HepG2 (cell line): ENCODE measurements around the gene CAMK1. TPM values are rescaled to one million over a fixed set of nuclear protein-coding genes. Genes with fewer than 3 reads are reported as not detected.

Experiments
- ATAC-seq: fragments of 200-7000 bp; cut with Tn5 transposase; 3 replicates; pipeline ENCODE4 v1.9.1; 2020; ENCODE audit warnings: mild to moderate bottlenecking, moderate library complexity
- BruUV-seq: library from RNA; stranded (reverse); fragments of 400-500 nt; replicated peaks from 2 replicates; lab custom pipeline; 2021; lab: Mats Ljungman, UMichigan
- CTCF ChIA-PET: fragments of 300-600 bp; formaldehyde crosslinking; extraction: SDS; loops from one replicate; lab custom pipeline; 2021; ENCODE audit warnings: low total read pairs, inconsistent platforms, low intra/inter-chr PET ratio; lab: Yijun Ruan, JAX
- POLR2A ChIA-PET: fragments of 350-600 bp; sonication (Branson Sonifier 250); formaldehyde crosslinking; loops from one replicate; lab custom pipeline; 2020; ENCODE audit warnings: antibody characterized with exemption, inconsistent platforms; lab: Yijun Ruan, JAX
- DNase-seq: peaks from one replicate; pipeline ENCODE4 v3.0.0-alpha.2; 2015; ENCODE audit warnings: low spot score
- FAIRE-seq: peaks from 3 replicates; lab custom pipeline; 2011; peaks lifted over from hg19 to GRCh38; lab: Jason Lieb, UNC
- H2AFZ ChIP-seq: one replicate; pipeline ENCODE4 v1.6.1; 2011; ENCODE audit warnings: low read length, inconsistent platforms
- H3K27ac ChIP-seq: fragments of 300-600 bp; 3 replicates; pipeline ENCODE4 v1.8.0; 2011; ENCODE audit warnings: mixed run types, mild to moderate bottlenecking, mixed read lengths, low read length, inconsistent platforms; ENCODE audit not compliant: insufficient read depth; ENCODE audit errors: extremely low read length
- H3K27me3 ChIP-seq, 2 experiments: fragments of 200-600 bp in 1 of 2; 2 replicates in 1 of 2; 3 replicates in 1 of 2; pipeline versions ENCODE4 v1.6.0 to v1.8.0; 2011; ENCODE audit warnings: low read length in 2 of 2, mild to moderate bottlenecking in 2 of 2, moderate library complexity in 2 of 2, inconsistent platforms in 1 of 2; ENCODE audit not compliant: insufficient read depth in 2 of 2, control insufficient read depth in 1 of 2
- H3K36me3 ChIP-seq, 2 experiments: fragments of 200-600 bp in 1 of 2; replicated peaks in 1 of 2; 2 replicates in 1 of 2; 3 replicates in 1 of 2; pipeline versions ENCODE4 v1.5.1 to v1.8.0; 2011; ENCODE audit warnings: low read length in 2 of 2, inconsistent platforms in 1 of 2; ENCODE audit not compliant: insufficient read depth in 2 of 2, control insufficient read depth in 1 of 2
- H3K4me1 ChIP-seq: 2 replicates; pipeline ENCODE4 v1.5.1; 2012; ENCODE audit warnings: low read length, inconsistent platforms; ENCODE audit not compliant: insufficient read depth
- H3K4me2 ChIP-seq: 2 replicates; pipeline ENCODE4 v1.6.0; 2011; ENCODE audit warnings: low read depth, low read length, inconsistent platforms
- H3K4me3 ChIP-seq, 3 experiments: fragments of 200-600 bp in 1 of 3; sonication (generic), shearing (Covaris generic) in 1 of 3; replicated peaks in 1 of 3; 2 replicates each; pipeline ENCODE4 v1.5.1; 2011 to 2016; ENCODE audit warnings: low read length in 3 of 3, inconsistent platforms in 2 of 3, low read depth in 2 of 3, mild to moderate bottlenecking in 2 of 3, control low read depth in 1 of 3, mixed read lengths in 1 of 3; ENCODE audit not compliant: insufficient read depth in 1 of 3
- H3K79me2 ChIP-seq: one replicate; pipeline ENCODE4 v1.6.1; 2011; ENCODE audit warnings: low read length, inconsistent platforms; ENCODE audit not compliant: insufficient read depth
- H3K9ac ChIP-seq: 2 replicates; pipeline ENCODE4 v1.6.0; 2011; ENCODE audit warnings: mild to moderate bottlenecking, low read depth, low read length, inconsistent platforms; ENCODE audit not compliant: insufficient read depth
- H3K9me3 ChIP-seq: 2 replicates; pipeline ENCODE4 v1.5.1; 2012; ENCODE audit warnings: mild to moderate bottlenecking, low read length
- H4K20me1 ChIP-seq: 2 replicates; pipeline ENCODE4 v1.6.0; 2011; ENCODE audit warnings: inconsistent platforms, mild to moderate bottlenecking, low read length, moderate library complexity; ENCODE audit not compliant: insufficient read depth
- ARID2 ChIP-seq: sonication (generic); formaldehyde crosslinking; IDR thresholded peaks from 2 replicates; pipeline ENCODE4 v1.8.1; 2022; ENCODE audit warnings: mild to moderate bottlenecking, missing genetic modification reagents, borderline replicate concordance
- ARNT ChIP-seq: fragments of 450-650 bp; IDR thresholded peaks from 2 replicates; pipeline ENCODE4 v1.6.1; 2017
- EZH2 ChIP-seq: conservative IDR thresholded peaks from 2 replicates; pipeline ENCODE4 v1.6.1; 2012; ENCODE audit warnings: mild to moderate bottlenecking, low read depth, low read length, moderate library complexity
- NR1H2 ChIP-seq: sonication (generic); formaldehyde crosslinking; IDR thresholded peaks from 2 replicates; pipeline ENCODE4 v1.8.1; 2022; ENCODE audit warnings: low read depth, missing genetic modification reagents, borderline replicate concordance
- PCBP1 ChIP-seq: fragments of 200-400 bp; formaldehyde crosslinking; IDR thresholded peaks from 2 replicates; pipeline ENCODE4 v1.6.1; 2017; ENCODE audit warnings: mild to moderate bottlenecking, low read depth, low read length, borderline replicate concordance
- RELA ChIP-seq: sonication (generic); formaldehyde crosslinking; IDR thresholded peaks from 2 replicates; pipeline ENCODE4 v1.4.0; 2020; ENCODE audit warnings: missing genetic modification reagents
- SAP130 ChIP-seq: IDR thresholded peaks from 2 replicates; pipeline ENCODE4 v1.6.1; 2016; ENCODE audit warnings: low read depth
- SNRNP70 ChIP-seq: fragments of 200-400 bp; formaldehyde crosslinking; IDR thresholded peaks from 2 replicates; pipeline ENCODE4 v1.6.1; 2017; ENCODE audit warnings: mild to moderate bottlenecking, low read depth, low read length, moderate library complexity
- TCF12 ChIP-seq, 2 experiments: fragments of 450-650 bp in 1 of 2; sonication (generic) in 1 of 2; formaldehyde crosslinking in 1 of 2; IDR thresholded peaks; 2 replicates each; pipeline versions ENCODE4 v1.6.1 to v1.8.0; 2017 to 2022; ENCODE audit warnings: antibody characterized with exemption in 1 of 2, mild to moderate bottlenecking in 1 of 2, missing genetic modification reagents in 1 of 2, moderate library complexity in 1 of 2
- USF2 ChIP-seq, 2 experiments: sonication (generic) in 1 of 2; formaldehyde crosslinking in 1 of 2; IDR thresholded peaks; 2 replicates each; pipeline versions ENCODE4 v1.5.1 to v1.6.1; 2011 to 2020; ENCODE audit warnings: borderline replicate concordance in 1 of 2, low read depth in 1 of 2, low read length in 1 of 2, mild to moderate bottlenecking in 1 of 2, missing genetic modification reagents in 1 of 2, moderate library complexity in 1 of 2
- ZBTB3 ChIP-seq: sonication (generic); formaldehyde crosslinking; IDR thresholded peaks from 2 replicates; pipeline ENCODE4 v1.4.0; 2020; ENCODE audit warnings: low read depth, mild to moderate bottlenecking, moderate library complexity, missing genetic modification reagents, borderline replicate concordance
- ZNF337 ChIP-seq: sonication (generic); formaldehyde crosslinking; IDR thresholded peaks from 2 replicates; pipeline ENCODE4 v1.5.1; 2020; ENCODE audit warnings: missing genetic modification reagents, low read depth, mild to moderate bottlenecking, borderline replicate concordance
- ZNF350 ChIP-seq: sonication (generic); formaldehyde crosslinking; IDR thresholded peaks from 2 replicates; pipeline ENCODE4 v1.4.0; 2020; ENCODE audit warnings: mild to moderate bottlenecking, low read depth, missing genetic modification reagents, borderline replicate concordance
- ZNF605 ChIP-seq: sonication (generic); formaldehyde crosslinking; IDR thresholded peaks from 2 replicates; pipeline ENCODE4 v1.8.0; 2022; ENCODE audit warnings: mild to moderate bottlenecking, missing genetic modification reagents
- ZNF607 ChIP-seq: sonication (generic); formaldehyde crosslinking; IDR thresholded peaks from 2 replicates; pipeline ENCODE4 v1.5.1; 2020; ENCODE audit warnings: missing genetic modification reagents, mild to moderate bottlenecking, borderline replicate concordance
- ZNF850 ChIP-seq: sonication (generic); formaldehyde crosslinking; conservative IDR thresholded peaks from 2 replicates; pipeline ENCODE4 v1.9.0; 2021; ENCODE audit warnings: mild to moderate bottlenecking, missing genetic modification reagents
- WGBS: methylation state at CpG from one replicate; pipeline ENCODE4 v1.1.6; 2017; ENCODE audit warnings: low lambda C conversion rate; 5-methylcytosine and 5-hydroxymethylcytosine counted together
- in situ Hi-C: cut with HindIII; loops from 2 replicates; pipeline ENCODE4 v1.10.0; 2017; ENCODE audit warnings: low pct_unique_long_range_greater_than_20kb; ENCODE audit not compliant: extremely low pct_ligation_motif_present
- intact Hi-C: fragments of 100-400 bp; cut with micrococcal nuclease; formaldehyde crosslinking; loops from one replicate; pipeline ENCODE4 v1.10.0; 2022; ENCODE audit not compliant: unreplicated experiment
- polyA plus RNA-seq, 8 experiments: library from polyadenylated mRNA; depleted of rRNA in 3 of 8; stranded (reverse) in 7 of 8; unstranded in 1 of 8; fragments of >200 nt; fragmentation: Illumina TruSeq in 4 of 8; extraction: Trizol in 4 of 8; gene quantifications; 2 replicates each; pipeline versions ENCODE4 v1.2.1 to v1.2.3, GENCODE V29; 2011 to 2016; ENCODE audit warnings: low read depth in 4 of 8, missing spikeins in 1 of 8, mixed read lengths in 1 of 8; ENCODE audit not compliant: insufficient read depth in 1 of 8
- total RNA-seq, 5 experiments: library from RNA; depleted of rRNA; stranded (reverse); fragments of >200 nt; fragmentation: Illumina TruSeq; extraction: Trizol; gene quantifications; 2 replicates each; pipeline ENCODE4 v1.2.3, GENCODE V29; 2016; ENCODE audit warnings: low read depth in 1 of 5
- TF ChIP-seq, protein P1 (sequence below): sonication (generic); formaldehyde crosslinking; IDR thresholded peaks from 2 replicates; pipeline ENCODE4 v1.5.1; 2020; ENCODE audit warnings: mild to moderate bottlenecking, missing genetic modification reagents, borderline replicate concordance

Gene CAMK1
- total and polyA plus RNA-seq, 2 of the 13 experiments (the other 11 are each of a cell fraction or from before 2014, with no cell fraction given), result 26.4 to 53.3 TPM

DNA sequence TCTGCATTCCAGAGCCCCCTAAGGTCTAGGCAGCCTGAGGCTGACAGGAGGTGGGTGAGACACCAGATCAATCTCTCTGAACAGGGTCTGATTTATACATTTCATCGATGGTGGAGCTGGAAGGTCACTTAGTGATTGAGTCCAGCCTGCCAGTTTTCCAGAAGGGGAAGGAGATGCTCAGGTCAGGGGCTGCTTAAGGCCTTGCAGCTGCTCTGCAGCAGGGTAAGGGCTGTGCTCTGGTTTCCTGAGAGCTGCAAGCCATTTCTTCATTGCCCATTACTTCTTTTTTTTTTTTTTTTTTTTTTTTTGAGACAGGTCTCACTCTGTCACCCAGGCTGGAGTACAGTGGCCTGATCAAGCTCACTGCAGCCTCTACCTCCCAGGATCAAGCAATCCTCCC is 11.8 kb upstream of the CAMK1 start (continued):
- TF ChIP-seq TCF12 (IDR thresholded peaks at IDR 0.05) (no peak), TCF12 (CRISPR knock-in tag; IDR thresholded peaks at IDR 0.05) (no peak), ZNF607 (CRISPR knock-in tag) (no peak), ZNF605 (no peak), ARNT (no peak), ZBTB3 (CRISPR knock-in tag) (no peak), ARID2 (no peak), PCBP1 (no peak), ZNF337 (no peak)

DNA sequence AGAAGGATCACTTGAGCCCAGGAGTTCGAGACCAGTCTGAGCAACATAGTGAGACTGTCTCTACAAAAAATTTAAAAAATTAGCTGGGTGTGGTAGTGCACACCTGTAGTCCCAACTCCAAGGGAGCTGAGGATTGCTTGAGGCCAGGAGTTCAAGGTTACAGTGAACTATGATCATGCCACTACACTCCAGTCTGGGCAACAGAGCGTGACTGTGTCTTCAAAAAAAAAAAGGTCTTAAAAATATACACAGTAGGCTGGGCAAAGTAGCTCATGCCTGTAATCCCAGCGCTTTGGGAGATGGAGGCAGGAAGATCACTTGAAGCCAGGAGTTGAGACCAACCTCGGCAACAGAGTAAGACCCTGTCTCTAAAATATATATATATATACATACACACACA is 11.2 kb upstream of the CAMK1 start:
- Histone ChIP-seq H3K36me3 (peaks cover 16 to 36% of the 10 kb centered on the region in 2 experiments), H3K4me3 (no peak overlapping the region), H3K9me3 (no peaks in the 10 kb centered on the region), H3K9ac (no peak overlapping the region), H3K79me2 (no peaks in the 10 kb centered on the region), H2AFZ (no peak overlapping the region), H3K4me2 (no peak overlapping the region), H4K20me1 (no peaks in the 10 kb centered on the region), H3K27me3 (no peaks in the 10 kb centered on the region), H3K27ac (no peak overlapping the region), H3K4me1 (peaks cover 16% of the 10 kb centered on the region)
- intact Hi-C loops, result no loop called here
- POLR2A ChIA-PET, result interaction anchor here (2.5 kb wide), 1 partner anchor 12 kb away, joined by 15 read pairs; the partner anchor contains the start of genes ARPC4 and TADA3
- no peak for FAIRE-seq
- no peak for DNase-seq
- in situ Hi-C loops, result no loop called here
- CTCF ChIA-PET, result no interaction called here
- ATAC-seq, result no peak
- no TSS peak for BruUV-seq
- WGBS, result 100% methylated on average over 4 of the region's 4 CpGs
- TF ChIP-seq ZNF350 (CRISPR knock-in tag), result no peak
- no peak for TF ChIP-seq SAP130 (CRISPR knock-in tag)
- TF ChIP-seq SNRNP70, result no peak
- TF ChIP-seq NR1H2 (CRISPR knock-in tag), result no peak
- no peak for TF ChIP-seq RELA (CRISPR knock-in tag)
- no peak for TF ChIP-seq USF2 (IDR thresholded peaks at IDR 0.05; ENCODE audit: low read depth, low read length)
- no peak for TF ChIP-seq USF2 (CRISPR knock-in tag; IDR thresholded peaks at IDR 0.05; ENCODE audit: borderline replicate concordance)
- TF ChIP-seq ZNF850 (CRISPR knock-in tag), result no peak
- TF ChIP-seq, protein P1, sequence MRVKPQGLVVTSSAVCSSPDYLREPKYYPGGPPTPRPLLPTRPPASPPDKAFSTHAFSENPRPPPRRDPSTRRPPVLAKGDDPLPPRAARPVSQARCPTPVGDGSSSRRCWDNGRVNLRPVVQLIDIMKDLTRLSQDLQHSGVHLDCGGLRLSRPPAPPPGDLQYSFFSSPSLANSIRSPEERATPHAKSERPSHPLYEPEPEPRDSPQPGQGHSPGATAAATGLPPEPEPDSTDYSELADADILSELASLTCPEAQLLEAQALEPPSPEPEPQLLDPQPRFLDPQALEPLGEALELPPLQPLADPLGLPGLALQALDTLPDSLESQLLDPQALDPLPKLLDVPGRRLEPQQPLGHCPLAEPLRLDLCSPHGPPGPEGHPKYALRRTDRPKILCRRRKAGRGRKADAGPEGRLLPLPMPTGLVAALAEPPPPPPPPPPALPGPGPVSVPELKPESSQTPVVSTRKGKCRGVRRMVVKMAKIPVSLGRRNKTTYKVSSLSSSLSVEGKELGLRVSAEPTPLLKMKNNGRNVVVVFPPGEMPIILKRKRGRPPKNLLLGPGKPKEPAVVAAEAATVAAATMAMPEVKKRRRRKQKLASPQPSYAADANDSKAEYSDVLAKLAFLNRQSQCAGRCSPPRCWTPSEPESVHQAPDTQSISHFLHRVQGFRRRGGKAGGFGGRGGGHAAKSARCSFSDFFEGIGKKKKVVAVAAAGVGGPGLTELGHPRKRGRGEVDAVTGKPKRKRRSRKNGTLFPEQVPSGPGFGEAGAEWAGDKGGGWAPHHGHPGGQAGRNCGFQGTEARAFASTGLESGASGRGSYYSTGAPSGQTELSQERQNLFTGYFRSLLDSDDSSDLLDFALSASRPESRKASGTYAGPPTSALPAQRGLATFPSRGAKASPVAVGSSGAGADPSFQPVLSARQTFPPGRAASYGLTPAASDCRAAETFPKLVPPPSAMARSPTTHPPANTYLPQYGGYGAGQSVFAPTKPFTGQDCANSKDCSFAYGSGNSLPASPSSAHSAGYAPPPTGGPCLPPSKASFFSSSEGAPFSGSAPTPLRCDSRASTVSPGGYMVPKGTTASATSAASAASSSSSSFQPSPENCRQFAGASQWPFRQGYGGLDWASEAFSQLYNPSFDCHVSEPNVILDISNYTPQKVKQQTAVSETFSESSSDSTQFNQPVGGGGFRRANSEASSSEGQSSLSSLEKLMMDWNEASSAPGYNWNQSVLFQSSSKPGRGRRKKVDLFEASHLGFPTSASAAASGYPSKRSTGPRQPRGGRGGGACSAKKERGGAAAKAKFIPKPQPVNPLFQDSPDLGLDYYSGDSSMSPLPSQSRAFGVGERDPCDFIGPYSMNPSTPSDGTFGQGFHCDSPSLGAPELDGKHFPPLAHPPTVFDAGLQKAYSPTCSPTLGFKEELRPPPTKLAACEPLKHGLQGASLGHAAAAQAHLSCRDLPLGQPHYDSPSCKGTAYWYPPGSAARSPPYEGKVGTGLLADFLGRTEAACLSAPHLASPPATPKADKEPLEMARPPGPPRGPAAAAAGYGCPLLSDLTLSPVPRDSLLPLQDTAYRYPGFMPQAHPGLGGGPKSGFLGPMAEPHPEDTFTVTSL (CRISPR knock-in tag), result no peak
- TF ChIP-seq EZH2, result no peak
